HepG2 (cell line): Measurements from ENCODE around the gene TMUB1. TPM values are rescaled to one million over a fixed set of nuclear protein-coding genes. Genes with fewer than 3 reads are reported as not detected.

ENCODE experiments used
- ADNP ChIP-seq: sonication (generic); formaldehyde crosslinking; IDR thresholded peaks from 2 replicates; pipeline ENCODE4 v1.4.0; 2020; ENCODE audit warnings: missing genetic modification reagents
- DMAP1 ChIP-seq: IDR thresholded peaks from 2 replicates; pipeline ENCODE4 v1.6.1; 2016
- EP300 ChIP-seq, 3 experiments: sonication (generic) in 1 of 3; formaldehyde crosslinking in 1 of 3; IDR thresholded peaks; 2 replicates each; pipeline versions ENCODE4 v1.5.1 to v1.6.1; 2011 to 2020; ENCODE audit warnings: low read depth in 2 of 3, low read length in 2 of 3, borderline replicate concordance in 1 of 3, improper control_type of control experiment in 1 of 3, mild to moderate bottlenecking in 1 of 3, missing genetic modification reagents in 1 of 3, moderate library complexity in 1 of 3
- FOXK1 ChIP-seq: sonication (generic); formaldehyde crosslinking; IDR thresholded peaks from 2 replicates; pipeline ENCODE4 v1.4.0; 2020; ENCODE audit warnings: low read depth, missing genetic modification reagents, borderline replicate concordance
- MAZ ChIP-seq, 2 experiments: sonication (generic) in 1 of 2; formaldehyde crosslinking in 1 of 2; IDR thresholded peaks; 2 replicates each; pipeline versions ENCODE4 v1.5.0 to v1.6.1; 2012 to 2020; ENCODE audit warnings: low read depth in 2 of 2, mild to moderate bottlenecking in 2 of 2, borderline replicate concordance in 1 of 2, improper control_type of control experiment in 1 of 2, low read length in 1 of 2, missing genetic modification reagents in 1 of 2, moderate library complexity in 1 of 2
- PITX1 ChIP-seq: sonication (generic); formaldehyde crosslinking; IDR thresholded peaks from 2 replicates; pipeline ENCODE4 v1.5.1; 2020; ENCODE audit warnings: mild to moderate bottlenecking, missing genetic modification reagents
- RARA ChIP-seq: IDR thresholded peaks from 2 replicates; pipeline ENCODE4 v1.6.1; 2016; ENCODE audit warnings: missing genetic modification reagents, missing compliant biosample characterization
- SALL1 ChIP-seq: sonication (generic); formaldehyde crosslinking; IDR thresholded peaks from 2 replicates; pipeline ENCODE4 v1.8.0; 2022; ENCODE audit warnings: mild to moderate bottlenecking, missing genetic modification reagents
- SIX4 ChIP-seq: sonication (generic); formaldehyde crosslinking; IDR thresholded peaks from 2 replicates; pipeline ENCODE4 v1.4.0; 2020; ENCODE audit warnings: missing genetic modification reagents
- TBL1XR1 ChIP-seq: fragments of 150-350 bp; IDR thresholded peaks from 2 replicates; pipeline ENCODE4 v1.6.1; 2014; ENCODE audit warnings: borderline replicate concordance, low read length; ENCODE audit not compliant: partially characterized antibody
- ZNF331 ChIP-seq: sonication (generic); formaldehyde crosslinking; IDR thresholded peaks from 2 replicates; pipeline ENCODE4 v1.4.0; 2020; ENCODE audit warnings: missing genetic modification reagents
- ZNF501 ChIP-seq: sonication (generic); formaldehyde crosslinking; IDR thresholded peaks from 2 replicates; pipeline ENCODE4 v1.5.1; 2020; ENCODE audit warnings: mild to moderate bottlenecking, moderate library complexity, missing genetic modification reagents
- ZNF605 ChIP-seq: sonication (generic); formaldehyde crosslinking; IDR thresholded peaks from 2 replicates; pipeline ENCODE4 v1.8.0; 2022; ENCODE audit warnings: mild to moderate bottlenecking, missing genetic modification reagents
- ZNF614 ChIP-seq: IDR thresholded peaks from 2 replicates; pipeline ENCODE4 v1.6.1; 2018; ENCODE audit warnings: missing biosample characterization, missing genetic modification reagents, inconsistent platforms, borderline replicate concordance
- ZNF746 ChIP-seq: sonication (generic); formaldehyde crosslinking; IDR thresholded peaks from 2 replicates; pipeline ENCODE4 v1.8.0; 2022; ENCODE audit warnings: mild to moderate bottlenecking, missing genetic modification reagents
- ZNF772 ChIP-seq: sonication (generic); formaldehyde crosslinking; IDR thresholded peaks from 2 replicates; pipeline ENCODE4 v1.5.0; 2020; ENCODE audit warnings: mild to moderate bottlenecking, missing genetic modification reagents
- ZNF781 ChIP-seq: sonication (generic); formaldehyde crosslinking; IDR thresholded peaks from 2 replicates; pipeline ENCODE4 v1.5.1; 2020; ENCODE audit warnings: borderline replicate concordance, mild to moderate bottlenecking, missing genetic modification reagents; ENCODE audit errors: not compliant biosample characterization
- ZNF792 ChIP-seq: IDR thresholded peaks from 2 replicates; pipeline ENCODE4 v1.6.1; 2016
- ZSCAN22 ChIP-seq: sonication (generic); formaldehyde crosslinking; IDR thresholded peaks from 2 replicates; pipeline ENCODE4 v1.4.0; 2020; ENCODE audit warnings: mild to moderate bottlenecking, missing genetic modification reagents
- polyA plus RNA-seq, 8 experiments: library from polyadenylated mRNA; depleted of rRNA in 3 of 8; stranded (reverse) in 7 of 8; unstranded in 1 of 8; fragments of >200 nt; fragmentation: Illumina TruSeq in 4 of 8; extraction: Trizol in 4 of 8; gene quantifications; 2 replicates each; pipeline versions ENCODE4 v1.2.1 to v1.2.3, GENCODE V29; 2011 to 2016; ENCODE audit warnings: low read depth in 4 of 8, missing spikeins in 1 of 8, mixed read lengths in 1 of 8; ENCODE audit not compliant: insufficient read depth in 1 of 8
- total RNA-seq, 5 experiments: library from RNA; depleted of rRNA; stranded (reverse); fragments of >200 nt; fragmentation: Illumina TruSeq; extraction: Trizol; gene quantifications; 2 replicates each; pipeline ENCODE4 v1.2.3, GENCODE V29; 2016; ENCODE audit warnings: low read depth in 1 of 5
- TF ChIP-seq, protein P1 (sequence below): sonication (generic); formaldehyde crosslinking; IDR thresholded peaks from 2 replicates; pipeline ENCODE4 v1.5.1; 2020; ENCODE audit warnings: missing genetic modification reagents, mild to moderate bottlenecking, borderline replicate concordance
- TF ChIP-seq, protein P2 (sequence below): sonication (generic); formaldehyde crosslinking; IDR thresholded peaks from 2 replicates; pipeline ENCODE4 v1.8.0; 2022; ENCODE audit warnings: mild to moderate bottlenecking, missing genetic modification reagents; ENCODE audit not compliant: insufficient replicate concordance
- TF ChIP-seq, protein P3 (sequence below), 2 experiments: sonication (generic) in 1 of 2; formaldehyde crosslinking in 1 of 2; IDR thresholded peaks; 2 replicates each; pipeline versions ENCODE4 v1.4.0 to v1.6.1; 2018 to 2020; ENCODE audit warnings: missing genetic modification reagents in 2 of 2, borderline replicate concordance in 1 of 2, low read depth in 1 of 2, mild to moderate bottlenecking in 1 of 2, missing biosample characterization in 1 of 2

Gene TMUB1
- total and polyA plus RNA-seq, 2 of the 13 experiments (the other 11 are each of a cell fraction or from before 2014, with no cell fraction given) = 44.8 to 51.6 TPM

DNA sequence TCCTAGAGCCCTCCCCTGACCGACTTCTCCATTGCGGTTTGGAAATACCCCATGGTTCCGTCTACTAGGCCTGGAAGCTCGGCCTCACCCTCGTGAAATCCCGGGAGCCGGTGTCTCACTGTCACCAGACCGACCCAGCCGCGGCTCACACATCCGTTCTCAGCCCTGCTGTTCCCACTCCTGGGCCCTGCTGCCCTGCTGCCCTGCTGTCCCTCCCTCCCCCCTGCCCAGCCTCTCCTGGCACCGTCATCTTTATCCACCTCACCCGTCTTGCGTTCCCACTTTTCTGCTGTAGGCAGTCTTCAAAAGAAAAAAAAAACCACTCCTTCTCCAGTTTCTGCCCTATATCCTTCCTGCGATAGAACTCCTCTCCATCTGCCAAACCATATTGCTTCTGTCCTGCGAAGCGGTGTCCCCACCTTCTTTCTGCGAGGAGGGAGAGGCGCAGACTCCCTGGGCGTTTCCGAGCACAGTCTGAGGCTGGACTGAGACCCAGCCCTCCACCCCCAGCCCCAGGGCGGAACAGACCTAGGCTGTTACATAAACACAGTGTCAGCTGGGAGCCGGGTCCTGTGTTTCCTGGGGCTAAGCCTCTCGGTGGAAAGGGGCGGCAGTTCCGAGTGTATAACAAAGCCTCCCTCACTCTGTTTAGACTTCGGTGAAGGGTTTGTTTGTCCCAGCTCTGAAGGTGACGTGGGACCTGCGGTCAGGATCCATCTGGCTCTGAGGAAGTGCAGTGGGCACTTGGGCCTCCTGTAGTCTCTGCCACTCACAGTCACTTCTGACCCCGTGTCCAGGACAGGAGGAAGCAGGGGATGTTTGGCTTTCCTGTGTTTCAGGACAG is 5.8 kb upstream of the TMUB1 start (continued):
- TF ChIP-seq, protein P1, sequence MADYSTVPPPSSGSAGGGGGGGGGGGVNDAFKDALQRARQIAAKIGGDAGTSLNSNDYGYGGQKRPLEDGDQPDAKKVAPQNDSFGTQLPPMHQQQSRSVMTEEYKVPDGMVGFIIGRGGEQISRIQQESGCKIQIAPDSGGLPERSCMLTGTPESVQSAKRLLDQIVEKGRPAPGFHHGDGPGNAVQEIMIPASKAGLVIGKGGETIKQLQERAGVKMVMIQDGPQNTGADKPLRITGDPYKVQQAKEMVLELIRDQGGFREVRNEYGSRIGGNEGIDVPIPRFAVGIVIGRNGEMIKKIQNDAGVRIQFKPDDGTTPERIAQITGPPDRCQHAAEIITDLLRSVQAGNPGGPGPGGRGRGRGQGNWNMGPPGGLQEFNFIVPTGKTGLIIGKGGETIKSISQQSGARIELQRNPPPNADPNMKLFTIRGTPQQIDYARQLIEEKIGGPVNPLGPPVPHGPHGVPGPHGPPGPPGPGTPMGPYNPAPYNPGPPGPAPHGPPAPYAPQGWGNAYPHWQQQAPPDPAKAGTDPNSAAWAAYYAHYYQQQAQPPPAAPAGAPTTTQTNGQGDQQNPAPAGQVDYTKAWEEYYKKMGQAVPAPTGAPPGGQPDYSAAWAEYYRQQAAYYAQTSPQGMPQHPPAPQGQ = no peak
- TF ChIP-seq ZNF792 (peak; percentile 61; the same call in 1 of the 2 replicates), MAZ (IDR thresholded peaks at IDR 0.05; ENCODE audit: borderline replicate concordance, low read depth, low read length) (no peak), MAZ (CRISPR knock-in tag; IDR thresholded peaks at IDR 0.05; ENCODE audit: low read depth) (peak; percentile 30; the same call in 1 of the 2 replicates), ZNF331 (CRISPR knock-in tag) (peak; percentile 29; the same call in 1 of the 2 replicates), ZNF614 (CRISPR knock-in tag) (peak; percentile 41; the same call in 1 of the 2 replicates), SIX4 (CRISPR knock-in tag) (no peak), ZNF746 (CRISPR knock-in tag) (0 out of 2 replicates have a peak, but pooled peaks have one; percentile 25), ZSCAN22 (CRISPR knock-in tag) (no peak), ZNF605 (CRISPR knock-in tag) (peak; percentile 52; the same call in 1 of the 2 replicates), RARA (CRISPR knock-in tag) (peak; percentile 51), ZNF781 (CRISPR knock-in tag) (no peak), EP300 (IDR thresholded peaks at IDR 0.05; ENCODE audit: low read depth in 2 of 2, low read length in 2 of 2) (peak in 1 of 2 experiments; percentile 38; a peak in 1 of 4 replicates), EP300 (CRISPR knock-in tag; IDR thresholded peaks at IDR 0.05; ENCODE audit: borderline replicate concordance) (no peak), DMAP1 (0 out of 2 replicates have a peak, but pooled peaks have one; percentile 26), SALL1 (peak; percentile 26; the same call in 1 of the 2 replicates), PITX1 (CRISPR knock-in tag) (peak; percentile 28; the same call in 1 of the 2 replicates), FOXK1 (CRISPR knock-in tag) (peak; percentile 61; the same call in 1 of the 2 replicates), ADNP (CRISPR knock-in tag) (no peak), ZNF772 (no peak), ZNF501 (CRISPR knock-in tag) (0 out of 2 replicates have a peak, but pooled peaks have one; percentile 29), TBL1XR1 (no peak)
- TF ChIP-seq, protein P2, sequence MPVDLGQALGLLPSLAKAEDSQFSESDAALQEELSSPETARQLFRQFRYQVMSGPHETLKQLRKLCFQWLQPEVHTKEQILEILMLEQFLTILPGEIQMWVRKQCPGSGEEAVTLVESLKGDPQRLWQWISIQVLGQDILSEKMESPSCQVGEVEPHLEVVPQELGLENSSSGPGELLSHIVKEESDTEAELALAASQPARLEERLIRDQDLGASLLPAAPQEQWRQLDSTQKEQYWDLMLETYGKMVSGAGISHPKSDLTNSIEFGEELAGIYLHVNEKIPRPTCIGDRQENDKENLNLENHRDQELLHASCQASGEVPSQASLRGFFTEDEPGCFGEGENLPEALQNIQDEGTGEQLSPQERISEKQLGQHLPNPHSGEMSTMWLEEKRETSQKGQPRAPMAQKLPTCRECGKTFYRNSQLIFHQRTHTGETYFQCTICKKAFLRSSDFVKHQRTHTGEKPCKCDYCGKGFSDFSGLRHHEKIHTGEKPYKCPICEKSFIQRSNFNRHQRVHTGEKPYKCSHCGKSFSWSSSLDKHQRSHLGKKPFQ (CRISPR knock-in tag) = no peak
- TF ChIP-seq, protein P3, sequence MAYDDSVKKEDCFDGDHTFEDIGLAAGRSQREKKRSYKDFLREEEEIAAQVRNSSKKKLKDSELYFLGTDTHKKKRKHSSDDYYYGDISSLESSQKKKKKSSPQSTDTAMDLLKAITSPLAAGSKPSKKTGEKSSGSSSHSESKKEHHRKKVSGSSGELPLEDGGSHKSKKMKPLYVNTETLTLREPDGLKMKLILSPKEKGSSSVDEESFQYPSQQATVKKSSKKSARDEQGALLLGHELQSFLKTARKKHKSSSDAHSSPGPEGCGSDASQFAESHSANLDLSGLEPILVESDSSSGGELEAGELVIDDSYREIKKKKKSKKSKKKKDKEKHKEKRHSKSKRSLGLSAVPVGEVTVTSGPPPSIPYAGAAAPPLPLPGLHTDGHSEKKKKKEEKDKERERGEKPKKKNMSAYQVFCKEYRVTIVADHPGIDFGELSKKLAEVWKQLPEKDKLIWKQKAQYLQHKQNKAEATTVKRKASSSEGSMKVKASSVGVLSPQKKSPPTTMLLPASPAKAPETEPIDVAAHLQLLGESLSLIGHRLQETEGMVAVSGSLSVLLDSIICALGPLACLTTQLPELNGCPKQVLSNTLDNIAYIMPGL (CRISPR knock-in tag; IDR thresholded peaks at IDR 0.05; ENCODE audit: borderline replicate concordance in 1 of 2, low read depth in 1 of 2) = 0 out of 4 replicates have a peak, but pooled peaks of 1 of the 2 experiments have one; percentile 29
